ENCODE measurements around the gene APOLD1.

GRCh38 chr12:12774791-12775190 lies 10.7 kb upstream of the APOLD1 start:
- TF ChIP-seq CTCF (IDR thresholded peaks at IDR 0.05) (no peak), POLR2A (IDR thresholded peaks at IDR 0.05) (no peak), POLR2AphosphoS5 (IDR thresholded peaks at IDR 0.05) (no peak)
